Stimulated activated CD4-positive, alpha-beta T cell treated with anti-CD3 and anti-CD28 coated beads, Interleukin-1b, Interleukin-23, amount 100 ng/mL, for 4 hours (primary cell): ENCODE results near the gene MAPK4.
"Not testable (repeated sequence)": the region's sequence is repeated elsewhere in the genome, so short reads cannot be mapped to it uniquely, and the experiment has no call there.

Experiments used
- DNase-seq, 2 donors: peaks; one replicate each; pipeline ENCODE4 v3.0.0-alpha.2; 2020; ENCODE audit warnings: low read depth in 2 of 2

Gene MAPK4

GRCh38 chr18:50750546-50750945 is 190.7 kb downstream of the MAPK4 start:
- no peak for DNase-seq

GRCh38 chr18:50751490-50751889 is 191.6 kb downstream of the MAPK4 start:
- DNase-seq = no peak

- no peak for DNase-seq
Observed at GRCh38 chr18:50751947-50752346, 192.1 kb downstream of the MAPK4 start.

- DNase-seq = no peak
Observed at GRCh38 chr18:50753311-50753710, 193.4 kb downstream of the MAPK4 start.

- no peak for DNase-seq
Observed at GRCh38 chr18:50754297-50754696, 194.4 kb downstream of the MAPK4 start.

- no peak for DNase-seq
Observed at GRCh38 chr18:50757358-50757757, 197.5 kb downstream of the MAPK4 start.

GRCh38 chr18:50769463-50769862 is 209.6 kb downstream of the MAPK4 start:
- no peak for DNase-seq

- no peak for DNase-seq
Observed at GRCh38 chr18:50775207-50775606, 215.3 kb downstream of the MAPK4 start.

GRCh38 chr18:50775726-50776125 is 215.8 kb downstream of the MAPK4 start:
- DNase-seq = no peak

- DNase-seq = no peak
Observed at GRCh38 chr18:50776383-50776782, 216.5 kb downstream of the MAPK4 start.

GRCh38 chr18:50779021-50779420 is 219.1 kb downstream of the MAPK4 start:
- not testable (repeated sequence) for DNase-seq
